Astrocyte of the hippocampus (primary cell): ENCODE measurements around the gene IFNK.
A peak's percentile ranks its signal among the peaks of the same experiment; 100 is the strongest.

Experiments used
- DNase-seq: peaks from one replicate; pipeline ENCODE4 v3.0.0; 2011; ENCODE audit warnings: low read depth, low spot score

The IFNK gene

DNA sequence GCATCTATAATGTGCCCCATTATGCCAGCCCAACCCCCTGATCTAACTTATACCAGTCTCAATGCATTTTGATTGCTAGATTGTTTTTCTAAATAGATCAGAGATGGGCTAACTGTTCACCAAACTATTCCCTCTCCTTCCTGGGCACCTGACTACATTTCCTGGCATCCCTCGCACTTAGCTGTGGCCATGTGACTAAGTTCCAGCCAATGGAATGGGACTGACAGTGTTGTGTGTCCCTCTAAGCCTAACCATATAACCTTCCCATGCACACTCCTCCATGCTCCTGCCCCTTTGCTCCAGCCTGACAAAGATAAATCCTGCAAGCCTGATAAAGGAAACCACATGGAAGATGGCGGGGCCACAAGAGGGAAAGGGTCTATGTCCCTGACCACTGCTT lies 12.3 kb upstream of the IFNK start:
- no peak for DNase-seq

DNA sequence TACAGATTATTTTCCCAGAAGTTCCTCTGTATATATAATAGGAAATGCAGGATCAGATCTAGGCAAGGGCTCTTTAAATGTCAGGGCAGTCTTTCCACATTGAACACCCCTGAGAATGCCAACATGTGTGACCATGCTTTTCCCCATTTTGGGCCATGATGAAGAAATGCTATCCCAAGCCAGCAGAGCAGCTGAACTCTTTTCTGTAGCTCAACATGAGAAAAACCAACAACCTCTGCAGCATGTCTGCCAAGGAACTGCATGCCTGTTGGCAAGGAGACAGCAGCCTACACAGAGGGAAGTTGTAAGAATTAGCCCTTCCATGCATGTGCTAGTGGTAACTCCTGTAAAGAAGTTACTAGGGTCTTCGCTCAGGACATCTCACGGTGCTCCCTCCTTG lies 9.5 kb upstream of the IFNK start:
- peak; percentile 31 for DNase-seq

DNA sequence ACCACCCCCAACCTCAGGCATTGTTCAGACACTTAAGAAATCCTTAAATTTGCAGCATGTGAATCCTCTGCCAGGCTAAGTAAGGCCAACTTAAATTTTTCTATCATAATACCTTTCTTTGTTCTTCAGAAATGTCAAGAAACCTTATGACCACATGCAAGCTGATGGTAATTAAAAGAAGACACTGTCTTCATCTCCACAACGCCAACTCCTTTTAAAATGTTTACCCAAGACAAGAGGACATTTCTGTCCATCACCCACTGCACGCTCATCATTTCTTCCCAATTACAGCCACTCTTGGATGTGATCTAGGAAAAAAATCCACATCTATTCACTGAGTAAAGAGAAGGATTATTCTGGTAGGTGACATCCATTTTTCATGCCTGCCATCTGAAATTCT lies 6.1 kb upstream of the IFNK start:
- no peak for DNase-seq

DNA sequence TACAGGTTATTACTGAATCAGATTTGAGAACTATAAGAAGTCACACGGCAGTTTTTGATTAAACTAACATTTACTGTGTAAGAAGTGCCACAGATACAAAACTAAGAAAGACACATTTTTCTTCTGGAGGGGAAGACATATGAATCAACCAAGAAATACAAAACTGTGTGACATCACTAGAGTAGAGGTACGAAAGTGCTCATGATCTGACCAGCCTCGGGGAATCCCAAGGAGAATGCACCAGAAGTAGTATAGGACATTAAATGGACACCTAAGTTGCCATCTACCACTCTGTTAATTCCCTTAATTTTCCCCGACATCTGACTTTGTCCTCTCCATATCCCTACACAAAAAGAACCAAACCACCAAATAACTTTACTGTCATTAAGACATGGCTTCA lies 5.3 kb upstream of the IFNK start:
- DNase-seq = no peak

DNA sequence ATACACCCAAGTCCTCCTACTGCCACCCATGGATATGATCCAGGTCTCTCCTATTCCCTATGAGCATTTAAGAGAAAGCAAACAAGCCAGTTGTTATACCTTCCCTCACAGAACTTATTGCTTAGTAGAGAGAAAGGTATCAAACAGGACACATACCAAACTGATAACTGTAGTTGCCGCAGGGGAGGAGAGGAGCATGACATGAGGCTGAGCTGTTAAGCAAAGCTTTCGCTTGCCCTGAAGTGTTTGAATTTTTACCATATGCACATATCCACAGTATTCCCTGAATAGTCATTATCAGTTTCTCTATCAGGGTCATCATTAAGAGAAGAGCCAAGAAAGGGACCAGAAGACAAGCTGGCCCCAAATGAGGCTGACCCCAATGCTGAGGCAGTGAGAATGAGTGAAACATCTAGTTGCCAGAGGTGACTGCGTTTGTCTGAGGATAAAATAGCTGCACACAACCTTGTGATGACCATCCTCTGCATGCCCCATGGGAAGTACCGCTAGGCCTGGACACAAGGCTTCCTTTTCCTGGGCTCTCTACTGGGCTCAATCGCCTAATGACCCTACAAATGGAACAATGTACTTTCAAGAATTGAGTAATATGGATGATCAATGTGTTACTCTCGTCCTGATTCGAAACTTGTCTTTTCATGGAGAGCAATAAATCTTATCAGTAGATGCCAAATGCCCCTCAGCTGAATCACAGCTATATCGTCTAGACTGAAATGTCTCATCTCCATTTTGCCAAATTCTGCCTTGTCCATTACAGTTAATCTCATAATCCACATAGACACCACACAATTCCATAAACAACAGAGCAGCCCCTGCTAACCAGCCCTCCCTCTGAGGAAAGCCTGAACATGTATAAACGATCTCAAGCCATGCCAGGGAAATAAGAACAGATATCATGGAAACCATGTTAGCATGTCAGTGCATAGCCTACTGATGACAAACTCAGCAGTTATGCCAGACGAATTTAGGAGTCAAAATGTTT lies 4.3 kb upstream of the IFNK start:
- DNase-seq = no peak

DNA sequence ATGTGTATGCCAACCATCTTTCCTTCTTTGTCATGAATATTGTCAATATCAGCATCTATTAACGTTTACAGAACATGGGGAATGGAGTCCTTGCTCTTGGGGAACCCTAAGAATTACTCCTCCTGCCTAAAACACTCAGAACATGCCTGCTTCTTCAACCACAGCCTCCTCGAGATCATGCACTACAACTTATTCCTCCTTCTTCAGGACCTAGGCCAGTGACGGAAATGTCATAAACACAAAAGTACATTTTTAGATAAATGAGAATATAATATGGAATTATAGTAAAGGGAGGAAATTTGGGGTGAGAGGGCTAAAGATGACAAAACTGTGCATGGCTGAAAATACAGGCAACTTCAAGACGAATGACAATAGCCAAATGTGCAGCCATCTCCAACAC lies 3.1 kb upstream of the IFNK start:
- no peak for DNase-seq

DNA sequence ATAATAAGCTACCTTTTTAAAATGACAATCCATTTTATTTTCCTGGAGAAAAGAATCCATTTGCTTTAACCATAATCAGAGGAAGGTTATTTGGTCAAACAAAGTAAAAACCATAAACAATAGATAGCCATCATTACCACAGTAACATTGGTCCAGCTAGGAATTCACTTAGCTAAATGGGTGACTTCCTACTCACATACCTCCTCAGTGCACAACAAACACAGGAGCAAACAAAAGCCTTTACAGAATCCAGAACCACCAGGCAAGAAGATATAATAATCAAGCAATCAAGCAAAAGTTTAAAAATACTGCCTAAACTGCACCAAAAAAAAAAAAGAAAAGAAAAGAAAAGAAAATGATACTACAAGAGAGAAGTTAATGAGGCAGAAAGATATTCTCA lies 949 bp upstream of the IFNK start:
- DNase-seq = no peak

DNA sequence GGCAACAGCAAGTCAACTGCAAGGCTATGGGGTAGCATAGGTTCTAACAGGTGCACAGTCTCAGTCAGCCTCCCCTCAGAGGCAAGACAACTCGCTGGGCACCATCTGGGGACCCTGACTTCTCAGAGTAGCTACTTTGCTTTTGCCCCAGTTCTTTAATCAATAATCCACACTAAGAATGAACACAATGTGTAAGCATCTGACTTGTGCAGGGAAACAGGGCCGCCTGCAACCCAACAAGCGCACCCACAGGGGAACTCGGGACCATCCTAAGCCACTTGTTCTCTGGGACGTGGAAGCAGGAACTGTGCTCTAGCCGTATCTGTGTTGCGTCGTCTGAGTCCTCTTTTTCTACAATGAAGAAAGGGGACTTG lies 3.6 kb downstream of the IFNK start:
- no peak for DNase-seq

DNA sequence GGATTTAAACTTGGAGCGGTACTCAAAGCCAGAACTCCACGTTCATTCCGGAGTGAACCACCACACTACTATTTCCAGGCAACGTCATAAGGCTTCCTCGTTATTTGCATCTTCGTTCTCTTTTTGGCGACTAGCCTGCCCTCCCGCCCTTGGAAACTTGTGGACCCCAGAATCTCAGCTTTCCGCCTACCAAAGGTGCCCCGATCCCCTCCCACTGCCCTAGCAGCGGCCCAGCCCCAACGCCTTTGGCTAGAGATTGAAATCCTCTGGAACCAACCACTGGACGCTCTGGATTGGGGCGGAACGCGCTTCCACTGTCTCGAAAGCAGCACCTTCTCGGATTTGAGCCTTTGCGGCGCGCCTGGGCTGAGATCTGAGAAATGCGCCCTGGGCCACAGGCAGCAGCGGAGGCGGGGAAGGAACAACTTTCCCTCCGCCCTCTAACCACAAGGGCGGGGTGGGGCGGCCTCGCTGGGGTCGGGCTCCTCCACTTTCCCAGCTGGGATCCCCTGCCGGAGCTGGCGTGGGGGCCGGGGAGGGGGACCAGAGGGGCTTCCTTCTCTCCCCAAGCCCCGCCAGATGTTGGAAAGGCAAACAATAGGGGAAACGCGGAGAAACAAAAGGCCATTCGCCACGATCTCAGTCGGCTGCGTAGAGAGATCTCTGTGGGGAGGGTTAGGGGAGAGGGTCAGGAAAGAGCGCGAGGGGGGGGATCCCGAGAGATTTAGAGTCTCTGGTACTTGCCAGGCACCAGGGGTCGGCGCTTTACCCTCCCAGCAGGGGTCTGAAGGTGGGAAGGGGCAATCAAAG lies 4.2 kb downstream of the IFNK start:
- DNase-seq = peak; percentile 80

DNA sequence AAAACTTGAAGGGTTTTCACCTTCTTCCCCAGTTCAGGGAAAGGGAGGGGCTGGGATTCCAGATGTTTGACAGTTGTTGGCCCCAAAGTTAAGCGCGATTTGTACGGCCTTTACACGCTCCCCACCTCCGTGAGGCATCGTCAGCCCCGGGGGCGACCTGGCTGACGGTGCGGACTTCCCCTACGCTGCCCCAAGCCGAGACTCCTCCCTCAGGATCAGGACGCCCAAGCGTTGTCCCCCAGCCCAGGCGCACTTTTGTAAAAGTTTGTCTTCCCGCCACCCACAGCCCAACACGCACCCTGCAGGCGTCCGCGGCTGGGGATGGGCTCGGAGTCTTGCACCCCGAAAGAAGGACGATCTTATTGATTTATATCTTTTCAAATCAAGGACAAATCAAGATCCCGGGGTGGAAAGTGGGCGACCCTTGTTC lies 4.8 kb downstream of the IFNK start:
- DNase-seq = peak; percentile 46

DNA sequence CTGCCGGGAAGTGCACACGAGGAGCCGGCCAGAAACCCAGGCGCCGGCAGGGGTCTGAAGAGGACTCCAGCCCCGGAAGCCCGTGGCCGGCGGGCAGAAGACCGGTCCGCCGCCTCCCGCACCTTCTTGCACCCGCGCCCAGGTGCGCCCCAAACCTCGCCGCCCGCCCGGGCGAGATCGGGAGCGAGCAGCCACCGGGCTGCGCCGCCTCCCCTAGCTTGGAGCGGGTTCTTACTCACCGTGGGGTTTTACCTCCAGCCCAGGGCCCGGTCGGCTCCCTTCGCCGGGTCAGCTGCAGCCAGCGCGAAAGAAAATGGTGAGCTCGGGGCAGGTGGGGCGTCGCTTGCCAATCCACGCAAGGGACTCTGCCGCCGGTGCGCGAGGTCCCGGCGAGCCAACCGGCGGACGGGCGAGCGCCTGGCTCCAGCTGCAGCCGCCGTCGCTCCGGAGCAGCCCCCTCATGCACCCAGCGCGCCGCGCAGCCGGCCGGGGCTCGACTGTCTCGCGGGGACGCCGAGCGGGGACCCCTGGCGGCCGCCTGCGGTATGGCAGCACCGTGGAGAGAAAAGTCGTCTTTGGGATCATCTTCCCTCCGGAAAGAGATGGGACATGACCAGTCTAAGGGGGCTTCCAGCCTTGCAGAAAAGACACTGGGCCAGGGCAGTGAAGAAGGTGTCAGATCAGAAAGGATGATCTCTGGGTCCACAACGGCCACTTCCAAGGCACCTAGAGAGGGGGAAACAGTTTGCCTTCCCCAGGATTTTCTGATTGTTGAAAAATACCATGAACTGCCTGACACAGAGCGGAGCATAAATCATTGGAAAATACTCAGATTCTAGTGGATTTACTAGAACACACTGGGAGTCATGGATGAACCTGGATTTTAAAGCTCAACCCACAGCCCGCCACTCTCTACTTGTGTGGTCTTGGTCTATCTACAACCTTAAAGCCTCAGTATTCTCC lies 5.5 kb downstream of the IFNK start, which contains the start of gene MOB3B:
TSS of gene MOB3B (minus strand) at position 499 of the 963 bp plus-strand sequence. CDS start 74,264 bp downstream, outside the sequence.
- DNase-seq = peak; percentile 91

DNA sequence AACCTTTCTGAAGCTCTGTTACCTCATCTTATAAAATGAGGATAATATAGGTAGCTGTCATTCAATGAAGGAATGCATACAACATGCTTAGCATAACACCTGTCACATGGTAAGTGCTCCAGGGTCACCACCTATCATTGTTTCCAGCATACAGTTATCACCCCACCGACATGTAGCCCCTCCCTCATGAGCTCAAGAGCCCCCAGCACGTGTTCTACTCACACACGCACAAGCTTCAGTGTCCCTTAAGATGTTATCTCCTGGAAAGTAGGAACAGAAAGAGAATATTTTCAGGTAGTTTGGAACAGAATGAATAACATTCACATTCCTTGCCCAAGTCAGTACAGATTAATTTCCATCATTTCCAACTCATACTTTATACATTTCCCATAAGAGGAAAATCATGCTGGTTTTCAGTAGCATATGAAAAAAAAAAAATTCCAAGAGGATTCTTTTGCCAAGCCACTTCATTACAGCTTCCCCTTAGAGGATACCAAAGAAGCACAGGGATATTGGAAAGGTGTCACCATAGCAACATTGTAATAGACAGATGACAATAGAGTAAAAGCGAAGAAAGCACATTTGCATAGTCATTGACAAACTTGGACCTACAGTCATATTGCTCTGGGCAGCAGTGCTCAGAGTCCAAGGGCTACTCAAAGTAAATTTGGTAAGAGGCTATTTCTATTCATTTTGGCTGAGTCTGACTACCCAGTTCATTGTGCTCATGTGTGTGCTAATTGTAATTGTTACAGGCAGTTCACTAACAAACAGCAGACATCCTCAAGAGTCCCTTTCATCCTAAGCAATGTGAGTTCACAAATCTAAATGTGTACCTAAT lies 7.0 kb downstream of the IFNK start:
- no peak for DNase-seq

DNA sequence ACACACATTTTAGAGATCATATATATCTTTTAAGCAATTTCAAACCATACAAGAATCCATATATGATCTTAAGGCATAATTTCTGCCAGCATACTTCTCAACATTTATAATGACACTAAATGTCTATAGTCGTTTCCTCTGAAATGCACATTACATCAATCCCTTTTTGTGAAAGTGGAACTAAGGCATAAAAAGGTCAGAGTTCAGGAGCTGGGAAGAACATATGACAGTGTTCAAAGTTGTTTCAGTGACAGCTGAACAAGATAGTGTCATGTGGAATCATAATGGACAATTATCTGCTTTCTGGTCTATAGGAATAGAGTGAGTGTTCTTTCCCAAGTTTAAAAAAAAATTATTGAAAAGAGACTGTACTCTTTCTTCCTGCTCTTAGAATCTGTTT lies 8.0 kb downstream of the IFNK start:
- DNase-seq = no peak

DNA sequence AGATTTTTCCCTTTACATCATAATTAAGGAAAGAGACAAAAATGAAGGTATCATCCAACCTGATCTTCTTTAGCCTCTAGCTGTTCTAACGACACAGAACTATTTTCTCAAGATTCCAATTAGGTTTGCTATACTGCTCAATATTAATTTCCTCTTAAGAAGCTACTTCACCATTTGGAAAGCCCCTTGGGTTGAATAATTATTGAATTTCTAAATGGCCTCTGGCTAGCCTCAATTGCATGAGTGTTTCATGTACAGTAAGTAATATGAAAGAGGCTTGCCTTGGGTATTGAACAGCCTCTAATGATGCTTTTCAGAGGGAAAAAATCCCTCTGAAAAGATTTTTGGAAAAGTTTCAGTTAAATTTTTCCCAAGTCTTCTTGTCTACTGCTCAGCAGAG lies 9.2 kb downstream of the IFNK start:
- no peak for DNase-seq

DNA sequence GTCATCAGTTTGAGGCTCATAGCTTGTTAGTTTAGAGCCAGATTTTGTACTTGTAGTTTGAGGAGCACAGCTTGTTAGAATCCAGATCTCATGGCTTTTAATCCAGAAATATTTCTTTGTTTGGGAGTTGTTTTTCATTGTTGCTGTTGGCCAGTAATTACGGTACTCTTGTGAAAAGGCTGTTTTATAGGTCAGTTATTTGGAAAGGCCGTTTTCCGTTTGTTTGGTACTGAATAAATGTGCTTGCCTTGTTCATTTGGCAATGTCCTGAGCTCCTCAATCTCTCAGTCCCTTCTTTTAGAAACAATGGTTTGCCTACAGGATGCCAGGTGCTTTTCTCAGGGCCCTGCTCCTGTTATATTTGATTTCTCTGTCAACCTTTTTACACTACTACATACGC lies 10.0 kb downstream of the IFNK start:
- no peak for DNase-seq

DNA sequence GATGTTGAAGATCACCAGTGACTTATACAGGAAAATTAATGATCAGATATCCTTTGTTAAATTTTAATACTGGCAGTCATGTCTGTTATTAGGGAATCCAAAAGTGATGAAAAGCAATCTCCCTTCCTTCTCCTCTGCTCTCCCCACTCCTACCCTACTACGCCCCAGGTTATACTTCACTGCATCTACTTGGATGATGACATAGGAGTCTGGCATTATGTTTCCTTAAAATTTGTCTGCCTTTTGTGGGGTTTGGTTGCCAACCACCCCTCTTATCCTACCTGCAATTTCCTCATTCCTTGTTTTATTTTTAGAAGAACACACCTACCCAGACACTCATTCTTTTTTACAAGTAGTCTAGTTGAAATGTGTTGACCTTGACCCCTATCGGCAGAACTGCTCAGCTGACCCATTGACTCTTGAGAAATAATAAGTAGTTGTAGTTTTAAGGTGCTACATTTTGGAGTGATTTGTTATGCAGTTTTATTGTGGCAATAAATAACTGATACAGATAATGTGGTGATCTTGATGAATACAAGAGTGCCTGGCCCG lies 10.6 kb downstream of the IFNK start:
- DNase-seq = no peak

DNA sequence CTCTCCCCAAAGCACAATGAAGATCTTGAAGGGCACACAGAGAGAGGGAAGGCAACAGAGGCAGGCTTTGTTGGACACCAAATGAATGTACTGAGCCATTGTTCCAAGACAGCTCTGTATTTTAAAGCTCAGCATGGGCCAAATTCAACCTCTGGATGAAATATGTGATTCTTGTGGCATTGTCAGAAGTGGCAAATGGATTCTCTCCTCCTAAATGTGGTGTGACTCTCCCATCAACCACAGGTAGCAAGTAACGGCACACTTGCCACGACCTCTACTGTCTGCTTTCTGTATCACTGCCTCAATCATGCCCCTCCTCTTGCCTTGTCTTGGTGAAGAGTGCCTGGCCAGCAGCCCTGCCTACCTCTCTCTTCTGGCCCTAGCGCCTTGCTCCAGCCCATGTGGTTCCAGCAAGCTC lies 11.6 kb downstream of the IFNK start:
- no peak for DNase-seq

DNA sequence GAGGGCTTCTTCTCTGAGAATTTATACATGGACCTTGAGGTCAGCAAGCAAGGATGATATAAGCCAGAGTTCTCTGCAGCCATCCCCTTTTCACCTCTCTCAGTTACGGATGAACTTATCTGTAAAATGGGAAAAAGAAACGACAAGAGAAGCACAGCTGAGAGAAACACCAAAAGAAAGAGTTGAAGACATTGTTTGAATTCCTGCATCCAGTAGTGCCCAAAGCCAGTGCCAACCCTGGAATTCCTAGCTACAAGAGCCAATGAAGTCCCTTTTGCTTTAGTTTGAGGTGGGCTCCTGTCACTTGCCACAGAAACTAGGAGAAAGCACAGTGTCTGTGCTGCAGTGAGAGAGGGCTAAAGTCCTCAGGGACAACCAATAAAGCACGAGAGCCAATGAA lies 12.1 kb downstream of the IFNK start:
- DNase-seq = no peak

DNA sequence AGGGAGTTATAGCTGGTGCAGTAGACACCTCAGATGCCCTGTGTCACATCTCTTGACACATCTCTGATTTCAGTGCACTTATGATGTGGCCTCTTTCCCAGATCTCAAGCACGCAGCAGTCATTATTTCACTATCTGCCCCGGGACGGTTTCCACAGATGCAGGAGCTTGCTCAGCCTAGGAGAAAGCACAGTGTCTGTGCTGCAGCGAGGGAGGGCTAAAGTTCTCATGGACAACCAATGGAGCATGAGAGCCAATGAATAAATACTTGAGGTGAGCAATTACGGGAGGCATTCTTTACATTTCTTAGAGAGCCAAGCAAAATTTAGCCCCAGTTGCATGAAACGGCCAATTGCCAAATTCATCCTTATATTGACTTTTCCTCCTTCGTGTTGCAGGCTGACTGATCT lies 12.9 kb downstream of the IFNK start:
- peak; percentile 40 for DNase-seq

DNA sequence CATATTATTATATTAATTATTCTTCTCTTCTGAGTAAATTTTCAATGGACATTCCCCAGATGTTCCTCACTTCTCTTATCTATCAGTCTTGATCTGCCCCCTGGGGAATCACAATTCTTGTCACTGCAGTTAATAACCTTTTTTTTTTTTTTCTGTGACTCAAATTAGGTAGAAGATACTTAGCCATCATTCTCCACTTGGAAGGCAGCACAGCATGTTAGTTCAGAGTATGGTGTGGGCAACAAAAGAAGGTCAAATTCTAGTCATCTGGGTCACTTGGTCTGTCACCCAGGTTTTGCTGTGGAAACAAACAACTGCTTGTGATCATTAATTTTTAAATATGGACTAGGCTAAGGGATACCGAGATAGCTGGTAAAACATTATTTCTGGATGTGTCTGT lies 13.7 kb downstream of the IFNK start:
- no peak for DNase-seq
